Fibroblast of lung (primary cell): ENCODE data around the gene SLC14A1. TPM values are rescaled to one million over a fixed set of nuclear protein-coding genes. Genes with fewer than 3 reads are reported as not detected.

Source experiments
- DNase-seq, 2 donors: peaks; one replicate each; pipeline versions ENCODE4 v3.0.0 to v3.0.0-alpha.2; 2010; ENCODE audit warnings: low read depth in 2 of 2
- H2AFZ ChIP-seq: 2 replicates; pipeline ENCODE4 v1.5.1; 2012; ENCODE audit warnings: low read length, control low read depth, inconsistent platforms
- H3K27ac ChIP-seq: 2 replicates; pipeline ENCODE4 v1.5.1; 2011; ENCODE audit warnings: low read length, control low read depth; ENCODE audit not compliant: insufficient read depth
- H3K27me3 ChIP-seq: 2 replicates; pipeline ENCODE4 v1.5.1; 2011; ENCODE audit warnings: mild to moderate bottlenecking, low read length; ENCODE audit not compliant: control insufficient read depth, insufficient read depth
- H3K36me3 ChIP-seq: 2 replicates; pipeline ENCODE4 v1.5.1; 2011; ENCODE audit warnings: low read length; ENCODE audit not compliant: control insufficient read depth, insufficient read depth
- H3K4me1 ChIP-seq: 2 replicates; pipeline ENCODE4 v1.5.1; 2011; ENCODE audit warnings: low read length; ENCODE audit not compliant: control insufficient read depth, insufficient read depth; ENCODE audit errors: extremely low read depth
- H3K4me2 ChIP-seq: 2 replicates; pipeline ENCODE4 v1.5.1; 2011; ENCODE audit warnings: low read length, control low read depth; ENCODE audit not compliant: insufficient read depth; ENCODE audit errors: extremely low read depth
- H3K4me3 ChIP-seq, 4 experiments: fragments of 200-600 bp in 1 of 4; sonication (generic) in 1 of 4; replicated peaks in 1 of 4; 2 replicates each; pipeline ENCODE4 v1.5.1; 2011 to 2016; ENCODE audit warnings: low read length in 4 of 4, low read depth in 3 of 4, mild to moderate bottlenecking in 3 of 4, control low read depth in 2 of 4, inconsistent platforms in 1 of 4, mixed read lengths in 1 of 4; ENCODE audit not compliant: insufficient read depth in 1 of 4; ENCODE audit errors: control extremely low read depth in 1 of 4
- H3K79me2 ChIP-seq: 2 replicates; pipeline ENCODE4 v1.5.1; 2012; ENCODE audit warnings: mild to moderate bottlenecking, low read length, inconsistent platforms; ENCODE audit not compliant: control insufficient read depth, insufficient read depth
- H3K9ac ChIP-seq: 2 replicates; pipeline ENCODE4 v1.5.1; 2011; ENCODE audit warnings: mild to moderate bottlenecking, low read length, control low read depth; ENCODE audit not compliant: insufficient read depth
- H3K9me3 ChIP-seq: 2 replicates; pipeline ENCODE4 v1.5.1; 2012; ENCODE audit warnings: low read depth, low read length; ENCODE audit not compliant: control insufficient read depth, insufficient read depth
- H4K20me1 ChIP-seq: 2 replicates; pipeline ENCODE4 v1.5.1; 2011; ENCODE audit warnings: low read length; ENCODE audit not compliant: control insufficient read depth, insufficient read depth; ENCODE audit errors: extremely low read depth
- CTCF ChIP-seq, 2 donors: IDR thresholded peaks in 1 of 2; conservative IDR thresholded peaks in 1 of 2; 1 replicate in 1 of 2; 2 replicates in 1 of 2; pipeline ENCODE4 v1.5.1; 2011 to 2012; ENCODE audit warnings: low read length in 2 of 2, control low read depth in 1 of 2, inconsistent platforms in 1 of 2, low read depth in 1 of 2, mild to moderate bottlenecking in 1 of 2
- EZH2 ChIP-seq: IDR thresholded peaks from 2 replicates; pipeline ENCODE4 v1.5.1; 2012; ENCODE audit warnings: low read length, control low read depth, mild to moderate bottlenecking; ENCODE audit errors: missing control alignments
- polyA plus RNA-seq, 2 donors: library from polyadenylated mRNA; depleted of rRNA in 1 of 2; stranded (reverse) in 1 of 2; unstranded in 1 of 2; fragments of >200 nt; gene quantifications; 2 replicates each; pipeline ENCODE4 v1.2.1, GENCODE V29; 2011 to 2012; ENCODE audit warnings: missing spikeins in 1 of 2
- total RNA-seq: library from RNA; depleted of rRNA; stranded (reverse); fragments of >200 nt; gene quantifications from 2 replicates; pipeline ENCODE4 v1.2.1, GENCODE V29; 2014

Gene SLC14A1
- total and polyA plus RNA-seq, 2 donors (not counting 1 experiment from before 2014, with no cell fraction given), result 8.0 to 31.0 TPM

GRCh38 chr18:45715212-45715780 is 8.7 kb upstream of the SLC14A1 start:
- no peaks in the 10 kb centered on the region for H3K9me3 ChIP-seq
- DNase-seq, result no peak
- no peak for TF ChIP-seq EZH2
- no peak for TF ChIP-seq CTCF (conservative IDR thresholded peaks at IDR 0.05 in 1 of 2, IDR thresholded peaks at IDR 0.05 in 1 of 2; ENCODE audit: low read depth in 1 of 2, low read length in 2 of 2)
- H3K4me1 ChIP-seq, result peaks cover 8% of the 10 kb centered on the region
- no peak overlapping the region for H2AFZ ChIP-seq
- H3K27me3 ChIP-seq, result no peaks in the 10 kb centered on the region
- H3K36me3 ChIP-seq, result no peaks in the 10 kb centered on the region
- no peaks in the 10 kb centered on the region for H3K79me2 ChIP-seq
- H3K4me3 ChIP-seq, result no peak overlapping the region
- no peak overlapping the region for H3K4me2 ChIP-seq
- no peak overlapping the region for H3K27ac ChIP-seq
- no peak overlapping the region for H3K9ac ChIP-seq
- H4K20me1 ChIP-seq, result no peaks in the 10 kb centered on the region

GRCh38 chr18:45719106-45719505 is 4.9 kb upstream of the SLC14A1 start:
- H2AFZ ChIP-seq, result no peak overlapping the region
- DNase-seq, result peak in 1 of 2 donors; percentile 70
- no peaks in the 10 kb centered on the region for H3K79me2 ChIP-seq
- no peak overlapping the region for H3K4me2 ChIP-seq
- no peak overlapping the region for H3K27ac ChIP-seq
- H3K36me3 ChIP-seq, result no peaks in the 10 kb centered on the region
- H3K4me1 ChIP-seq, result peaks cover 10% of the 10 kb centered on the region
- H3K9ac ChIP-seq, result no peak overlapping the region
- no peaks in the 10 kb centered on the region for H4K20me1 ChIP-seq
- H3K4me3 ChIP-seq, result no peak overlapping the region
- no peaks in the 10 kb centered on the region for H3K9me3 ChIP-seq
- TF ChIP-seq CTCF (conservative IDR thresholded peaks at IDR 0.05 in 1 of 2, IDR thresholded peaks at IDR 0.05 in 1 of 2; ENCODE audit: low read depth in 1 of 2, low read length in 2 of 2) (no peak), EZH2 (no peak)
- H3K27me3 ChIP-seq, result no peaks in the 10 kb centered on the region

GRCh38 chr18:45722899-45723298 is 1.1 kb upstream of the SLC14A1 start:
- Histone ChIP-seq H3K4me1 (peaks cover 10% of the 10 kb centered on the region), H4K20me1 (no peaks in the 10 kb centered on the region), H3K27me3 (no peaks in the 10 kb centered on the region), H3K4me2 (peak overlapping the region; percentile 42), H3K27ac (no peak overlapping the region), H3K4me3 (no peak overlapping the region), H3K79me2 (no peaks in the 10 kb centered on the region), H3K9ac (no peak overlapping the region), H3K9me3 (no peaks in the 10 kb centered on the region), H2AFZ (no peak overlapping the region), H3K36me3 (no peaks in the 10 kb centered on the region)
- DNase-seq, result peak; percentile 73 to 74
- TF ChIP-seq EZH2 (no peak), CTCF (conservative IDR thresholded peaks at IDR 0.05 in 1 of 2, IDR thresholded peaks at IDR 0.05 in 1 of 2; ENCODE audit: low read depth in 1 of 2, low read length in 2 of 2) (peak; percentile 62 to 87)
